ENCODE results near the gene BTN2A1.

DNA sequence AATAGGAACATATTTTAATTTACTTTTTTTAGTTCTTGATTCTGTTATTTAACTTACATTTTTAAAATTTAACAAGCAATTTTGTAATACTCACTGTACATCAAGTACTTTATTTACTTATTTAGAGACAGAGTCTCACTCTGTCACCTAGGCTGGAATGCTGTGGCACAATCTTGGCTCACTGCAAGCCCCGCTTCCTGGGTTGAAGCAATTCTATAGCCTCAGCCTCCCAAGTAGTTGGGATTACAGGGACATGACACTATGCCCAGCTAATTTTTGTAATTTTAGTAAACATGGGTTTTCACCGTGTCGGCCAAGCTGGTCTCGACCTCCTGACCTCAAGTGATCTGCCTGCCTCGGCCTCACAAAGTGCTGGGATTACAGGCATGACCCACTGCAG lies 10.5 kb upstream of the BTN2A1 start:
- TF ChIP-seq, protein P1, sequence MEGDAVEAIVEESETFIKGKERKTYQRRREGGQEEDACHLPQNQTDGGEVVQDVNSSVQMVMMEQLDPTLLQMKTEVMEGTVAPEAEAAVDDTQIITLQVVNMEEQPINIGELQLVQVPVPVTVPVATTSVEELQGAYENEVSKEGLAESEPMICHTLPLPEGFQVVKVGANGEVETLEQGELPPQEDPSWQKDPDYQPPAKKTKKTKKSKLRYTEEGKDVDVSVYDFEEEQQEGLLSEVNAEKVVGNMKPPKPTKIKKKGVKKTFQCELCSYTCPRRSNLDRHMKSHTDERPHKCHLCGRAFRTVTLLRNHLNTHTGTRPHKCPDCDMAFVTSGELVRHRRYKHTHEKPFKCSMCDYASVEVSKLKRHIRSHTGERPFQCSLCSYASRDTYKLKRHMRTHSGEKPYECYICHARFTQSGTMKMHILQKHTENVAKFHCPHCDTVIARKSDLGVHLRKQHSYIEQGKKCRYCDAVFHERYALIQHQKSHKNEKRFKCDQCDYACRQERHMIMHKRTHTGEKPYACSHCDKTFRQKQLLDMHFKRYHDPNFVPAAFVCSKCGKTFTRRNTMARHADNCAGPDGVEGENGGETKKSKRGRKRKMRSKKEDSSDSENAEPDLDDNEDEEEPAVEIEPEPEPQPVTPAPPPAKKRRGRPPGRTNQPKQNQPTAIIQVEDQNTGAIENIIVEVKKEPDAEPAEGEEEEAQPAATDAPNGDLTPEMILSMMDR (IDR thresholded peaks at IDR 0.05 in 2 of 3, conservative IDR thresholded peaks at IDR 0.05 in 1 of 3; ENCODE audit: control insufficient read depth in 2 of 3, extremely low read depth in 1 of 3, insufficient read depth in 1 of 3, low read depth in 3 of 3, low read length in 3 of 3), result no peak
- TF ChIP-seq, protein P2, sequence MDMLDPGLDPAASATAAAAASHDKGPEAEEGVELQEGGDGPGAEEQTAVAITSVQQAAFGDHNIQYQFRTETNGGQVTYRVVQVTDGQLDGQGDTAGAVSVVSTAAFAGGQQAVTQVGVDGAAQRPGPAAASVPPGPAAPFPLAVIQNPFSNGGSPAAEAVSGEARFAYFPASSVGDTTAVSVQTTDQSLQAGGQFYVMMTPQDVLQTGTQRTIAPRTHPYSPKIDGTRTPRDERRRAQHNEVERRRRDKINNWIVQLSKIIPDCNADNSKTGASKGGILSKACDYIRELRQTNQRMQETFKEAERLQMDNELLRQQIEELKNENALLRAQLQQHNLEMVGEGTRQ (IDR thresholded peaks at IDR 0.05; ENCODE audit: borderline replicate concordance, low read depth, low read length), result no peak
- no peak for TF ChIP-seq MXI1 (IDR thresholded peaks at IDR 0.05; ENCODE audit: low read depth, low read length)
- TF ChIP-seq, protein P3, sequence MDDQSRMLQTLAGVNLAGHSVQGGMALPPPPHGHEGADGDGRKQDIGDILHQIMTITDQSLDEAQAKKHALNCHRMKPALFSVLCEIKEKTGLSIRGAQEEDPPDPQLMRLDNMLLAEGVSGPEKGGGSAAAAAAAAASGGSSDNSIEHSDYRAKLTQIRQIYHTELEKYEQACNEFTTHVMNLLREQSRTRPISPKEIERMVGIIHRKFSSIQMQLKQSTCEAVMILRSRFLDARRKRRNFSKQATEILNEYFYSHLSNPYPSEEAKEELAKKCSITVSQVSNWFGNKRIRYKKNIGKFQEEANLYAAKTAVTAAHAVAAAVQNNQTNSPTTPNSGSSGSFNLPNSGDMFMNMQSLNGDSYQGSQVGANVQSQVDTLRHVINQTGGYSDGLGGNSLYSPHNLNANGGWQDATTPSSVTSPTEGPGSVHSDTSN (IDR thresholded peaks at IDR 0.05; ENCODE audit: insufficient replicate concordance, low read depth, low read length), result no peak

Data from GM12878 (cell line).